ENCODE data around the gene TMEM40. TPM values are rescaled to one million over a fixed set of nuclear protein-coding genes. Genes with fewer than 3 reads are reported as not detected.

The TMEM40 gene
- not detected in 2 replicates for total RNA-seq (ENCODE audit: low replicate concordance)

GRCh38 chr3:12759097-12759679, at the start of gene TMEM40:
TSS of gene TMEM40 (minus strand) at chr3:12759259. CDS start at chr3:12749832, 9,427 bp downstream.
- no peak for TF ChIP-seq CTCF (IDR thresholded peaks at IDR 0.05; ENCODE audit: insufficient read depth, low read length)
- no peak for DNase-seq (ENCODE audit: low read depth)
- no peak within 1 kb of the TSS for H3K4me3 ChIP-seq (ENCODE audit: low read depth, low read length)

- no peak for TF ChIP-seq CTCF (IDR thresholded peaks at IDR 0.05; ENCODE audit: insufficient read depth, low read length)
- DNase-seq (ENCODE audit: low read depth) = no peak
- no peak overlapping the region for H3K4me3 ChIP-seq (ENCODE audit: low read depth, low read length)
These were observed 49.5 kb upstream of the TMEM40 start for GRCh38 chr3:12808587-12808986.

- no peak for TF ChIP-seq CTCF (IDR thresholded peaks at IDR 0.05; ENCODE audit: insufficient read depth, low read length)
- H3K4me3 ChIP-seq (ENCODE audit: low read depth, low read length) = no peak overlapping the region
- DNase-seq (ENCODE audit: low read depth) = peak; percentile 11
These were observed 48.7 kb upstream of the TMEM40 start for GRCh38 chr3:12807601-12808359.

- DNase-seq (ENCODE audit: low read depth) = no peak
- no peak for TF ChIP-seq CTCF (IDR thresholded peaks at IDR 0.05; ENCODE audit: insufficient read depth, low read length)
These were observed 48.0 kb upstream of the TMEM40 start for GRCh38 chr3:12807066-12807465.

GRCh38 chr3:12803371-12803770, 44.3 kb upstream of the TMEM40 start:
- no peak for TF ChIP-seq CTCF (IDR thresholded peaks at IDR 0.05; ENCODE audit: insufficient read depth, low read length)
- no peak overlapping the region for H3K4me3 ChIP-seq (ENCODE audit: low read depth, low read length)
- no peak for DNase-seq (ENCODE audit: low read depth)

More at GRCh38 chr3:12807066-12807465, 48.0 kb upstream of the TMEM40 start:
- no peak overlapping the region for H3K4me3 ChIP-seq (ENCODE audit: low read depth, low read length)

- DNase-seq (ENCODE audit: low read depth) = no peak
- no peak for TF ChIP-seq CTCF (IDR thresholded peaks at IDR 0.05; ENCODE audit: insufficient read depth, low read length)
- H3K4me3 ChIP-seq (ENCODE audit: low read depth, low read length) = no peak overlapping the region
These were observed 40.7 kb upstream of the TMEM40 start for GRCh38 chr3:12799525-12800440.

Measured in fibroblast of the aortic adventitia (primary cell).